GM19455 (cell line): ENCODE results near the gene EFHC2.
"Not testable (repeated sequence)": the region's sequence is repeated elsewhere in the genome, so short reads cannot be mapped to it uniquely, and the experiment has no call there.

Experiments
- ATAC-seq: cut with Tn5 transposase; IDR thresholded peaks from one replicate; pipeline ENCODE4 v1.9.1; 2021; ENCODE audit not compliant: unreplicated experiment

EFHC2 gene

DNA sequence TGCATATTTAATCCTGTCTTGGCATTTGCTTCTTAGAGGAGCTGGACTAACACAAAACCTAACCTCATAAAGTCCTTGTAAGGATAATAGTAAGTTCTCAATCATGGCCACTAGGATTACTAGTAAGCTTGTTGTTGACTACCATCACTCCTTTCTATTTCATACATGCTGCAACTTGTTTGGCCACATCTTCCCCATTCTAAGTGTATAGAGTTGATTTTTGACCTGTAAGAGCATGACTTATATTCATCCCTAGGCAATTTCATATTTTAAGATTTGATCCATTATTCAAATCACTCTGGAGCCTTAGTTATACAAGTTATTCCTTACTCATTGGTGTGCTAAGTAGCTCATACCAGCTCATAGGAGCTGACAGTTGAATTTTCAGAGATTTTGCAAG is 109.4 kb downstream of the EFHC2 start:
- ATAC-seq, result no peak

DNA sequence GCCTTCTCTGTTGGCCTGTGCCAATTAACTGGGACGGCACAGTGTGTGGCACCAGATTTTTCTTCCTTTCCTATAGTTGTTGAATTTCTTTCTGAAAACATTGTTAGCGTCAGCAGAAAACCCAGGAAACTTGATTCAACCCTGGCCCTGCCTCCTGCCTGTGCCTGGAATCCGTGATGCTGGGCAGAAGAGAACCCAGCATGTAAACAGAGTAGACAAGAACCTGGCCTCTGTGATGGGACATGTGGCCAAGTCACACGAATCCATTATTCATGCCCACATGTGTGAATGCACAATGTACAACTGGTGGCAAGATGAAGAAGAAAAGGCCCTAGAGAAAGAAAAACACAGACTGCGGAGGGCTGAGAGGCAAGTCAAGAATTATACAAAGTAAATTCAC is 111.4 kb downstream of the EFHC2 start:
- no peak for ATAC-seq

DNA sequence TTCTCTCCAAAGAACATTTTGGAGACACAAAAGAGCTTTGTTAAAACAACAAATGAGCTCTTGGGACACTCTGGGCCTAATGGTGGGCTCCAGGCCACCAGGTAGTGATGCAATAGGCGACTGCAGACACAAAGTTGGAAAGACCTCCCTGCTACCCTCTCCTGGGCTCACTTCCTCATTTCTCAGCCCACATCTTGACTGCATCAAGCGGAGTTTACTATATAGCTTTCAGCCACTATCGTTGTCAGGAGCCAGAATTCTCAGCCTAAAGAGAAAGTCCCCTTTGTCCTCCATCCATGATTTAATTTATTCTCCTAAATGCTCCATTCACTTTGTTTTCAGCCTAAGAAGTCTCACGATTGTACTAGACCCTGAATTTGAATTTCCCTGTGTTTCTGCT is 114.9 kb downstream of the EFHC2 start:
- ATAC-seq, result peak; percentile 61

DNA sequence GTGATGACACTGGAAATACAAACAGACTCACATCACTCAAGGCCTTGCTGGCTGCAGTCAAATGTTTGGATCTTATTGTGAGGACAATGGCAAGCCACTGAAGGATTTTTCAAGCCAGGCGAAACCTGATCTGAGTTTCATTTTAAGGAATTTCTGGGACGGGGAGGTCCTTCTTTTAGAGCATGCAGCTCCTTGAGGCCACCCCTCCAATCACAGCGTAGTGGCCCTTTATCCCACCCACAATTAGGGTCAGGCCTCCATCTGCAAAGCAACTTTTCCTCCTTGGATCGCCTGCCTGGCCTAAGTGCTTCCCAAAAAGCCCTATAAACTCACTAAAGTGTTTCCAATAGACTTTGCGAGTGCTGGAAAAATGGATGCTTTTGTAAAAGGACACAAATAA is 115.5 kb downstream of the EFHC2 start:
- ATAC-seq, result no peak

DNA sequence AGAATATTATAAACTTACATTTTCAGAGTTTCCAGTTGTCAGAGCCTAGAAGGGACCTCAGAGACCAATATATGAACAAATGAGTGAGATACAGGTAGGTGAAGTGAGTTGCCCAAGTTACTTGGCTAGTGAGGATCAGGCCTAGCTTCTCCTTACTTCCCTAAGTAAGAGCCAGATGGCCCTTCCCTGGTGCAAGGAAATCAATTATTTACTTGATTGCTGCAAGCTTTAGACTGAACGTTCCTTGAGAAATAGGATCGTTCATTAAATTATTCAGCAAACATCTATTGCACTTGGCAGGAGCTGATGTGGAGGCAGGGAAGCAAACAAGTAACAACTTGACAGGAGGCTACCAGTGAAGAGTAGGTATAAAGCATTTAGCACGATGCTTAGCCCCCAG is 117.8 kb downstream of the EFHC2 start:
- no peak for ATAC-seq

DNA sequence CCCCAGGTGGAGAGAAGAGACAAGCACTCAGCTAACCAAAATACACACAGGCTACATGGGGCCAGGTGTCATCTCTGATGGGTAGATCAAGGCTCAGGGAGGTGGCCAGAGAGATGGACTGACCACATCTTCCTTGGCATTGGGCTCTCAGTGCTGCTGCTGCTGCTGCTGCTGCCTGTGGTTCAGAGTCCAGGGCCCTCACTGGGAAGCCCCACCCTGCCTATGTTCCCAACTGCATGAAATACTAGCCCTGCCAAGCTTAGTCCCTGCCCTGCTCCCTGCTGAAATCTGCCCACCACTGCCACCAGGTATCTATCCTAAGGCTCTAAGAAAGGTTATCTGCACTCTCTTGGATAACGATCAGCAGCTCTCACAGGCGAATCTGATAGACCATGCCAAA is 118.7 kb downstream of the EFHC2 start:
- no peak for ATAC-seq

DNA sequence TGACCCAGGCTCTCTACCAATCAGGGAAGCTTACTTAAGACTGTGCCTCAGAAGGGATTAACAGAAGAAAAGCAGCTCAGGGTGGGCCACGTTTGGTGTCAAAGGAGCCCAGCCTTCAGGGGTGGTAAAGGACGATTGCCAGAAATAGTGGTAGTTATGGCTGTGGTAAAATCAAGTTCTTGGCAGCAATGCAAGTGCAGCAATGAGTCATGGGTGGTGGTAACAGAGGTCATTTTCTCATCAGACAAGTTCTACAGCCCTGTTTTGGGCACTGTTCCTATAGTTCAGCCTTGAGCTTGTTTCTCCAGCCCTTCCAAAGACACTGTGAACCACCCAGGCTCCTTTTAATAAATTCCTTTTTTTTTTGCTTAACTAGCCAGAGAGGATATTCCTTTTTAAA is 120.3 kb downstream of the EFHC2 start:
- ATAC-seq, result no peak

DNA sequence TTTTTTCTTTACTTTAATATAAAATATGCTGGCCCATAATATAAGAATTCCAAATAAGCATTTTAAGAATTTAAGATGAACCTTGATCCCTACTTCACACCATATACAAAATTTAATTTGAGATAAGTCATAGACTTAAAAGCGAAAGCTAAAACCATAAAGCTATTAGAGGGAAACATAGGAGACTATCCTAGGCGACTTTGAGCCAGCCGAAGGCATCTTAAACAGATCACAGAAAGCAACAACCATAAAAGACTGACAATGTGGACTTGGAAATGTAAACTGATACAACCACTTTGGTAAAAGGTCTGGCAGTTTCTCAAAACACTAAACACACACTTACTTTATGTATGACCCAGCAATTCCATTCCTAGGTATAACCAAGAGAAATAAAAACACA is 125.0 kb downstream of the EFHC2 start:
- ATAC-seq, result no peak

DNA sequence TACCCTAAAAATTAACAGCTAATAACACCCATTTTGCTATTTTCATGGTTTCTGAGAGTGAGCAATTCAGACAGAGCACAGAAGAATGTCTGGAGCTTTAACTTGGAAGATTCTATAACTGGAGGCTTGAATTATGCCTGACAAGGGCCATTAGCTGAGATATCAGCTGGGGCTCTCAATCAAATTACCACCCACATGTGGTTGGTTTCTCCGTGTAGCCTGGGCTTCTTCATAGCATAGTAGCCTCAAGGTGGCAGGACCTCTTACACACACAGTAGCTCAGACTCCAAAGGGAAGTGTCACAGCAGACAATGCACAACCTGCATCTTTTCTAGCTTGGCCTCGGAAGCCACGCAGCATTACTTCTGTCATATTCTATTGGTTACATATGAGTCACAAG is 127.3 kb downstream of the EFHC2 start:
- no peak for ATAC-seq

DNA sequence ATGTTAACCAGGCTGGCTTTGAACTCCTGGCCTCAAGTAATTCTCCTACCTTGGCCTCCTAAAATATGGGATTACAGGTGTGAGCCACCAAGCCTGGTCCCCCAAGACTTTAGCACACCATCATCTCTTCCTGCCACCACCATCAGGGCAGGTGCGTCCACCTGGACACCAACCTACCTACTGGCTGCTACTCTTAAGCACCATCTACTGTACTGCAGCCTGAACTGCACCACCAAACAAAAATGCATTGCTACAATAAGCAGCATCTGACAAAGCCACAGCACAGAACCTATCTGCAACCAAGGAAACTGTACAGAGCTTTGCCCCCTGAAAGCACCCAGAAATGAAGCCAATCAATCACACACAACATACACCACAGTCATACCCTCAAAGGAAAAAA is 139.7 kb downstream of the EFHC2 start:
- no peak for ATAC-seq

DNA sequence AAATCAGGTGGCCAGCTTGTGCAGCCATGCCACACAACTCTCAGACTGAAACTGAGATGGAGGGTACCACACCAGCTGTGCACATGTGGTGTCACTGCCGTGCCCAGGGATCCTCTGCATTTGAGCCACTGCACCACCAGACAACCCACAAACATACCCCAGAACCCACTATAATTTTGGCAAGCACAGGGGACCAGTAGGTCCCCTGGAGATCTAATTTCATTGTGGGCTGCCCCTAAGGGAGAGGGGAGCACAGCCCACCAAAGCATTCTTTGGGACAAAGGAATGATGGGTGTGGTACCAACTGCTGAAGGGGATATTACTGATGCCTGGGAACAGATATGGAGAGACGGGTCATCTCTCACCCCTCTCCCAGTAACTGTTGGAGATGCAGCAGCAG is 140.9 kb downstream of the EFHC2 start:
- ATAC-seq, result no peak

DNA sequence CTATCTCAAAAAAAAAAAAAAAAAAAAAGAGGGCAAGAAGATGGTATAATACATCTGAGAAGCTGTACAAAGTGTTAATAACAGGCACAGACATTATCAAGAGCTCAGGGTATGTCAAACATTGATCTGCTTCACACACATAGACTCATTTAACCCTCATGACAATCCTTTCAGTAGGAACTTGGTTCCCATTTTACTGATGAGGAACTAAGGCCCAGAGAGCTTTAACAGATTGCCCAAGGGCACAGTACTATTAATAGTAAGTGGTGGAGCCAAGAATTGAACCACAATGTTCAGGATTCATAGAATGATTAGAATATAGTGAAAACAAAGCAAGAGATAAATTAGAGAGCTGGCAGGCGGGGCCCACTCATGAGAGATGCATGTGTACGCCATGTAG is 154.4 kb downstream of the EFHC2 start:
- ATAC-seq, result no peak

DNA sequence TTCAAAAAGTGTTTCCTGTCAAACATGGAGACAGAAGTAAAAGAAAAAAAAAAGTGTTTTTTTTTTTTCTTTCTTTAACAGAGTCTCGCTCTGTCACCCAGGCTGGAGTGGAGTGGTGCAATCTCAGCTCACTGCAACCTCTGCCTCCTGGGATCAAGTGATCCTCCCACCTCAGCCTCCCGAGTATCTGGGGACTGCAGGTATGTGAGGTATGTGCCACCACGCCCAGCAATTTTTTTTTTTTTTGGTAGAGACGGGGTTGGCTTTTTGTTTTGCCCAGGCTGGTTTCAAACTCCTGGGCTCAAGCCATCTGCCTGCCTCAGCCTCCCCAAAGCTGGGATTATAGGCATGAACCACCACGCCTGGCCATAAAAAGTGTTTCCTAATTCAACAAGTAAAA is 155.6 kb downstream of the EFHC2 start:
- ATAC-seq, result not testable (repeated sequence)

DNA sequence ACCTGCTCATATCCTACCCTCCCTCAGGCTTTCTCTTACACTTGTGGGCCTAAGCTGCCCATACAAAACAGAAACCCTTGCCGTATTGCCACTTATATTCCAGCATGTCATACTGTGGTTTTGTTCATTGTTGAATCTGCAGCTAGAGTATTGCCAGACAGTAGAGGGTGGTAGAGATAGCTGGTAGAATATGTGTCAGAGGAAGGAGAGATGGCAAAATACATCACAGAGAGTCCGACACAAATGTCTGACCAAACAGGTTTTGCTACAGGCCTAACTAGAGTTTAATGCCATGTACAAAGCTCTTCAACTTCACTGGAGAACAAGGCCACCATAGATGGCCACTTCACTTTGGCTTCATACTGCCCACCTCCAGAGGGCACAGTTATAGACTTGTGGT is 160.1 kb downstream of the EFHC2 start:
- ATAC-seq, result no peak

DNA sequence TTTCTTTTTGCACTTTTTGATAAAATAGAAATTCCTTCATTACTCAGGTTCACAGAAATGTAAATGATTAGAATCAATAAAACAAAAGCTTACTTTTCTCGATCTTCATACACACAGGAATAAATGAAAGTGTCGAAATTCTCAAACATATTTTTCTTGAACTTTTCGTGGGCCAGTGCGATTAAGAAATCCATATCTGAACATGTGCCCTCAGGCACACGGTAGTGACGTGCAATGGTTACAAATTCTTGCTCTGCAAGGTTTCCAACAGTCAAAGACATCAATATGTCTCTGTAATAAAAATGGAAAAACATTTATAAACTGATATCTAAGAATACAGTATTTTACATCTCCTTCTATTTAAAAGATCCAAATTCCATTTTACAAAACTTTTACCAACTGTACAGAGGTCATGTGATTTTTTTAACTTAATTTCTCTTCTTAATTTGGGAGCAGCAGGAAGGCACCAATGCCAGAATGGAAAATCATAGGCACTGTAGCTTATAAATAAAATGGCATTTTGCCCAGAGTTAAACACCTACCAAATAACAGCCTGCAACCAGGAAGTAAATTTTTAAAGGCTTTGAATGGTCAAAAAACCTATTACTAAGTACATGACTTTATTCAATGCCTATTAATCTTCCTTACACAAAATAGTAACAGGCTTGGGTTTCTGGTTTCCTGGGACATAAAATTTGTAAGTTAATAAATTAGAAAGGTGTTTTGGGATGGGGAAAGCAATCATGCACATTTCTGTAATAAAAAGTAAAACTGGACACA is 165.0 kb downstream of the EFHC2 start:
- ATAC-seq, result no peak

DNA sequence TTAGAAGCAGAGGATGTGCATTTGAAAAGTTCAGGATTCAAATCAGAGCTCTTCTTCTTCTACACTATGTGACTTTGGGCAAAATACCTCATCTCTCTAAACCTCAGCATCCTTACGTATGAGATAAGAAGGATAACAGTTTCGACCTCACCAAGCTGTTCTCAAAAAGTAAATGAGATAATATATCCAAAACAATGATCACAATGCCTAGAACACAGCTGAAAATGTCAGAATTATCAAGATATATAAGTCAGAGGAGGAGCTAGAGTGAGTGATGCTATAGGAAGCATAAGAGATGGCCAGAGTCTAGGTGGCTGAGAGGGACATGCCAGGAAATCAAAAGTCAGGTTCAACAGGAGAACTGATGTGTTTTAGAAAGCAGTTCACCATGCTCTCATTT is 168.0 kb downstream of the EFHC2 start:
- no peak for ATAC-seq

DNA sequence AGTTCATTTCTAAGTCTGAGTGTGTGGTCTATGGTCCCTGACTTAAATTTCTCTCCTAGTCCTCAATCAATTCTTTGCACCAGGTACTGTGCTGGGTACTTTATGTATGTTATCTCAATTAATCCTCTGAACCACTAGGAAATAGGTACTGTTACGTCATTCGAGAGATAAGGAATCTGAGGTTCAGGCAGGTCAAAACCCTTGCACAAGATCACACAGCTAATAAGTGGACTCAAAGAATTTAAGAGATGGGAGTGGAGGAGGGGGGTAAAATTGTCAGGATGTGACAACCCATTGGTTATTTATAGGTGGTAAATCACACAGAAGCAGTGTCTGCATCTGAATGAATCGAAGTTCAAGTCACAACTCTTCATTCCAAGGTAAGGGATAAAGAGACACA is 169.4 kb downstream of the EFHC2 start:
- no peak for ATAC-seq

DNA sequence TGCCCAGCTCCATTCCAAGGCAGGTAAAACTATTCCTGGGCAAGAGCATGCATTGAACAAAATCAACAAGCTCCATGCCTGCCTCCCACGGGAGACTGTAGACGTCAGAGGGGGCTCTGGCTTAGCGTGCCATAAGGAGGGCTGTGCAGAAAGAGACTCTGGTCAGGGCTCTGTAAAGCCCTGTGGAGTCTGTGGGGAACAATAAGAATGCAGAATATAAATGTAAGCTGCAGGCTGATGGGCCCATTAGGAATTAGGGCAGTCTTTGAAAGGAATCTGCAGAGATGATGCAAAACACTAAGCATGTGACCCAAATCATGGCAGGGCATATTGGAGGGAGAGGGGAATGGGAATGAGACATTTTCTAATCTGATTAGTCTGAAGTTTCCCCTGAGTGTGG is 170.3 kb downstream of the EFHC2 start:
- ATAC-seq, result no peak

DNA sequence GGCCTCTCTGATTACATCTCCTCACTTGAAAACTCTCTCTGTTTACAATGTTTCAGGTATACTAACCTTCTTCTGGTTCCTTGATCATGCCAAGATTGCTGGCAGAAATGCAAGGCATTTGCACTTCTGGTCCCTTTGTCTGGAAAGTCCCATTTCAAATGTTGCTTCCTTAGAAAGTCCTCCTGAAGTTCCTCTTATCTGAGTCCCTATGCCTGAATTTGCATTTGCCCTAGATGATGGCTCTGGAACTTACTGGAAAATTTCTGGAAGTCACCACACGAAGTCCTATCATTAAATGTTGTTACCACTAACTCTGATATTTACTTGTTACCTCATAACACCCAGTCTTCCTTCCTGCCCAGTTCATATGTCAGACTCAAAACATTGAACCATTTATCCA is 176.4 kb downstream of the EFHC2 start:
- ATAC-seq, result no peak

DNA sequence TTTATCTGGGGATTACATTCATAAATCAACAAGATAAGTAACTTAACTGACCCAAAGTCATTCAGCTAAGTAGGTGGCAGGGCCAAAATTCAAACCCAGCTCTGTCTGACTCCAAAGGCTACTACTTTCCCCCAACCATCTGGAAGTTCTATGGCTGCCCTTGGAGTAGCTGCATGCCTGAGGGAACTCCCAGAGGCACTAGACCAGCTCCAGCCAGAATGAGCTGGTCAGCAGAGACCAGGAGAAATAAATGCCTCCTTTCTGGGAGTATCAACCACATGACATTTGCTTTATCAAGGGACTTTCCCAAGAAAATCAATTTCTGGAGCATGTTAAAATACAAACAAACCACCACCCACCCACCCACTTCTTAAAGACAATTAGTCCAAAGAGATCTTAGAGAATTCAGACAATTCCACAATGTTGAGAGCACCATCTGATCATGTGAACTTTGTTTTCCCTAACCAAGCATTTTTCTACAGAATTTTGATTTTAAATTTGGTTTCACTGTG is 180.5 kb downstream of the EFHC2 start:
- no peak for ATAC-seq

DNA sequence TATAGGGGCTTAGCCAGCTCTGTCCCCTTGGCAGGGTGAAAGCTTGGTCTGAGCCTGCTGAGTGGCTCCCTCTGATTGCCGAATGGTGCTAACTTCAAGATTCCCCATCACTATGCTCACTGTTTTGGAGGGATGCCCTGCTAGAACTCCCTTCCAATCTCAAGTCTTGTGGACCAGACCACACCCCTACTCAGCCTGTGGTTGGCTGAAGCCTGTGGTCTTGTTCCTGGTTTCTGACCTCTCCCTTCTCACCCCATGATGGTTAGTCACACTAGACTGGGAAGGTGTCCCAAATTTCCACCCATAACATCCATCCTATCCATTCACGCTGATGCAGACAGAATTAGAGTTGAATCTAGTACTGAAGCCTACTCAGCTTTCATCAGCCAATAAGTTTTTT is 185.6 kb downstream of the EFHC2 start:
- ATAC-seq, result no peak

DNA sequence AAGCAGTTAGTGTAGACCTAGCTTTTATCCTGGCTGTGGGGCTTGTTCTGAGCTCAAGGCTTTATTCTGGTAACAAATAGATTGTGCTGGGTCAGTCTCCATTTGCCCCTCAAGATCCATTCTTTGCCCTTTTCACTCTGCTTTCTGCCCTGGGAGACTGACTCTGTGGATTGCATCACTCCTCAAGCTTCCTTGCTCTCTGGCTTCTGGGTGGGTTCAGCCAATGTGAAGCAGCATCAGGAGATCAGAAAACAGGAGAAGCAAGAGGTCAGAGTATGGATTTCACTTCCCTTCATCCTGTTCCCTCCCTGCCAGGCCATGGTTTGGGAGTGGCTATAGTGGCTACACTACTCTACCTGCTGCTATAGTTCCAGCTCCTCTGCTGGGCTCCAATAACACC is 186.2 kb downstream of the EFHC2 start:
- no peak for ATAC-seq

DNA sequence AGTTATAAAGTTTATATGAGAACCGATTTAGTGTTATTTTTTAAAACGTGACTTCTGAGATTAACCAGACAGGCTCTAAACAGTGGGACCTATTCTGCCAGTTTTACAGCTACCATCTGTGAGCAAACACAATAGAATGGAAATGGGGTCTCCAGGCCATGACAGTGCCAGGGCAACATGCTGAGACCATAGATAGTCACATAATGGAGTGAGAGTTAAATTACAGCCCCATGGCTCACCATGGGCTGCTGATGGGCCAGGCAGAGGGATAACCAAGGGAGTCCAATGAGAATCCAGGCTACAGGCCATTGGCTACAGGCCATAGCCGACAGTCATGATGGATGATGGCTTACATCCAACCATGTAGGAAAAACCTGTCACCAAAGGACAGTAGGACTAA is 186.7 kb downstream of the EFHC2 start:
- no peak for ATAC-seq
